Upper lobe of left lung (tissue), 4 donors: ENCODE results near the gene ODAD4.

Experiments used
- POLR2A ChIP-seq, 4 donors: fragments of 450-650 bp; IDR thresholded peaks; one replicate each; pipeline ENCODE4 v1.5.1; 2016 to 2017; ENCODE audit warnings: antibody characterized with exemption in 4 of 4, mild to moderate bottlenecking in 2 of 4
- POLR2AphosphoS5 ChIP-seq, 2 donors: sonication (generic); formaldehyde crosslinking; IDR thresholded peaks; one replicate each; pipeline ENCODE4 v1.5.1; 2017; ENCODE audit warnings: antibody characterized with exemption in 2 of 2

DNA sequence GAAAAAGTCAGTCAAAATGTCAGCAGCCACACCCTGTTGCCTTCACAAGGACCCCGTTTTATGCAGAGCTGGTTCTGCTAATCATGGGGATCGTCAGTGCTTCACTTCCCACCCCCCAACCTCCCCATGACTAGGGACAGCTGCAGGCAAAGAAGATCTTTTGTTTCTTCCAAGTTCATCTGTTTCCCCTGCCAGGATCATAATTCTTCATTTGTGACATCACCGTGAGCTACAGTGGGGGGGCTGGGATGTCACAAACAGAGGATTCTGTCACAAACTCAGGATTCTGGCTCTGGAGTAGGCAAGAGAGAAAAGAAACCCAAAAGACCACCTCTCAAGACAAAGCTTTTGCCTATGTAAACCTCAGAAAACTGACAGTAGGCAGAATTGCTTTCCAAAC, 62.2 kb downstream of the ODAD4 start:
- no peak for TF ChIP-seq POLR2AphosphoS5 (IDR thresholded peaks at IDR 0.05)
- TF ChIP-seq POLR2A (IDR thresholded peaks at IDR 0.05): no peak
